ENCODE data around the gene NDUFV2. TPM values are rescaled to one million over a fixed set of nuclear protein-coding genes. Genes with fewer than 3 reads are reported as not detected.

The NDUFV2 gene
- total RNA-seq, 4 donors from 2014 or later = 84.9 to 111 (median 108) TPM

GRCh38 chr18:9137168-9138066 lies 34.9 kb downstream of the NDUFV2 start:
- TF ChIP-seq POLR2A (IDR thresholded peaks at IDR 0.05) (no peak), CTCF (IDR thresholded peaks at IDR 0.05) (no peak)
- intact Hi-C loops (cut with DNase I; ENCODE audit: low total_unique reads) = no loop called here
- peak; percentile 55 to 86 for DNase-seq (ENCODE audit: low spot score in 2 of 2)
- 0 to 1% methylated on average over 19 to 42 of the region's 95 CpGs for WGBS, 2 donors
- peak overlapping the region; percentile 60 for H3K4me3 ChIP-seq (ENCODE audit: low read depth, poor library complexity, severe bottlenecking)

GRCh38 chr18:9139400-9140039 lies 37.0 kb downstream of the NDUFV2 start:
- intact Hi-C loops (cut with DNase I; ENCODE audit: low total_unique reads) = loop anchor here (10.0 kb wide), 1 partner anchor 65 kb away; no protein-coding TSS in a partner anchor
- H3K4me3 ChIP-seq (ENCODE audit: low read depth, poor library complexity, severe bottlenecking) = no peak overlapping the region
- WGBS, 2 donors = 24 to 26% methylated on average over 7 of the region's 7 CpGs
- DNase-seq (ENCODE audit: low spot score in 2 of 2) = no peak
- TF ChIP-seq CTCF (IDR thresholded peaks at IDR 0.05) (no peak), POLR2A (IDR thresholded peaks at IDR 0.05) (no peak)

- H3K4me3 ChIP-seq (ENCODE audit: low read depth, poor library complexity, severe bottlenecking) = no peak overlapping the region
- intact Hi-C loops (cut with DNase I; ENCODE audit: low total_unique reads) = loop anchor here (10.0 kb wide), 1 partner anchor 66 kb away; no protein-coding TSS in a partner anchor
- WGBS, 2 donors = 26 to 37% methylated on average over 2 of the region's 2 CpGs
- no peak for TF ChIP-seq CTCF (IDR thresholded peaks at IDR 0.05)
- TF ChIP-seq POLR2A (IDR thresholded peaks at IDR 0.05) = no peak
- DNase-seq (ENCODE audit: low spot score in 2 of 2) = no peak
Observed at GRCh38 chr18:9140381-9140780, 37.9 kb downstream of the NDUFV2 start.

- no peak overlapping the region for H3K4me3 ChIP-seq (ENCODE audit: low read depth, poor library complexity, severe bottlenecking)
- DNase-seq (ENCODE audit: low spot score in 2 of 2) = no peak
- intact Hi-C loops (cut with DNase I; ENCODE audit: low total_unique reads) = loop anchor here (10.0 kb wide), 1 partner anchor 66 kb away; no protein-coding TSS in a partner anchor
- no peak for TF ChIP-seq POLR2A (IDR thresholded peaks at IDR 0.05)
- TF ChIP-seq CTCF (IDR thresholded peaks at IDR 0.05) = no peak
- WGBS, 2 donors = 92 to 93% methylated on average over 2 of the region's 2 CpGs
Observed at GRCh38 chr18:9140984-9141383, 38.5 kb downstream of the NDUFV2 start.

GRCh38 chr18:9146224-9146623 lies 43.7 kb downstream of the NDUFV2 start:
- H3K4me3 ChIP-seq (ENCODE audit: low read depth, poor library complexity, severe bottlenecking) = no peak overlapping the region
- 78 to 87% methylated on average over 1 of the region's 1 CpG for WGBS, 2 donors
- intact Hi-C loops (cut with DNase I; ENCODE audit: low total_unique reads) = loop anchor here (10.0 kb wide), 1 partner anchor 71 kb away; no protein-coding TSS in a partner anchor
- TF ChIP-seq POLR2A (IDR thresholded peaks at IDR 0.05) (no peak), CTCF (IDR thresholded peaks at IDR 0.05) (no peak)
- DNase-seq (ENCODE audit: low spot score in 2 of 2) = no peak

Measured in lower leg skin (tissue), 4 donors.